ENCODE data around the gene ITGA1. TPM values are rescaled to one million over a fixed set of nuclear protein-coding genes. Genes with fewer than 3 reads are reported as not detected.

Gene ITGA1
- total RNA-seq (2021; fragmentation: NEBNext Ultra II Directional; extraction: Animal tissue kit (Norgen Biotek cat#: 25700)), result 6.6 and 9.0 TPM in 2 replicates
- 1.3 and 2.3 TPM in 2 replicates for polyA plus RNA-seq (2011; rRNA removed)
- polyA plus RNA-seq (2011; cell fraction: cytosol; rRNA removed), result 2.5 TPM
- polyA plus RNA-seq (2011; cell fraction: nucleus; rRNA removed), result 3.4 TPM
- 1.8 to 2.6 TPM (median 2.3 TPM) in 4 replicates for polyA plus RNA-seq (2012, experiment 1 of 2)
- 0.28 TPM for polyA plus RNA-seq (2012, experiment 2 of 2)
- polyA plus RNA-seq (2013, experiment 1 of 2), result 6.9 TPM
- 5.2 TPM for polyA plus RNA-seq (2013, experiment 2 of 2)
- 13.9 and 16.0 TPM in 2 replicates for polyA minus RNA-seq (2011; rRNA and poly(A)+ RNA removed)
- polyA minus RNA-seq (2011; cell fraction: cytosol; rRNA and poly(A)+ RNA removed), result 3.6 TPM
- 21.2 TPM for polyA minus RNA-seq (2011; cell fraction: nucleus; rRNA and poly(A)+ RNA removed)
- long read RNA-seq, experiment 1, partial matches to known transcripts, result 5 of 10 reads
- long read RNA-seq, experiment 1, other reads (novel, unspliced or antisense), result 5 of 10 reads
- long read RNA-seq, experiment 2, result 0 reads

GRCh38 chr5:52787600-52788504, at the start of gene ITGA1, which contains the start of gene PELO:
ITGA1 (plus strand) TSS chr5:52787916; CDS start chr5:52788354, 438 bp downstream.
PELO (plus strand) TSS chr5:52787916; CDS start chr5:52800395, 12,479 bp downstream.
- peak within 1 kb of the TSS; percentile 81 to 88 for H3K4me2 ChIP-seq (ENCODE audit: insufficient read depth in 1 of 2, low read depth in 2 of 2, low read length in 2 of 2)
- H4K20me1 ChIP-seq (replicated peaks in 1 of 2; ENCODE audit: control insufficient read depth in 1 of 2, insufficient read depth in 2 of 2, low read length in 2 of 2), result no peaks in the 10 kb centered on the region
- 0 out of 8 replicates have a peak, but pooled peaks cover 0 to 3% (median 0%) of the 10 kb centered on the region in 4 experiments for H3K36me3 ChIP-seq (ENCODE audit: control insufficient read depth in 2 of 4, insufficient read depth in 4 of 4, low read length in 3 of 4)
- ChIA-PET CTCF (ENCODE audit: partially characterized antibody) (interaction anchor here (0.7 to 5.1 kb wide), 20 partner anchors 9 to 130 kb away, joined by 3 to 39 read pairs (median 4); no protein-coding TSS in a partner anchor), POLR2A (ENCODE audit: partially characterized antibody) (interaction anchor here (0.7 to 1.7 kb wide), 3 partner anchors 9 to 29 kb away, joined by 3 to 29 read pairs (median 3); no protein-coding TSS in a partner anchor)
- peak within 1 kb of the TSS; percentile 42 to 89 (median 62) for H3K9ac ChIP-seq (replicated peaks in 1 of 4; ENCODE audit: extremely low read depth in 1 of 4, low read depth in 3 of 4, low read length in 3 of 4)
- no peak within 1 kb of the TSS for H3K56ac ChIP-seq (replicated peaks; ENCODE audit: insufficient read length, low read depth, low read length)
- peak within 1 kb of the TSS; percentile 70 to 96 (median 80) for H3K4me3 ChIP-seq (ENCODE audit: extremely low read depth in 1 of 4, insufficient read depth in 2 of 4, low read depth in 3 of 4, low read length in 4 of 4)
- no peak within 1 kb of the TSS for H3K23ac ChIP-seq (ENCODE audit: insufficient read length)
- no peaks in the 10 kb centered on the region for H3K79me1 ChIP-seq (ENCODE audit: low read depth, low read length)
- peak within 1 kb of the TSS; percentile 8 for H4K5ac ChIP-seq (ENCODE audit: insufficient read length, low read depth, low read length)
- peaks cover 0 to 2% (median 0%) of the 10 kb centered on the region in 4 experiments; a peak in 1 of 7 replicates for H3K4me1 ChIP-seq (replicated peaks in 1 of 4; ENCODE audit: control insufficient read depth in 3 of 4, insufficient read depth in 4 of 4, low read length in 3 of 4)
- peaks cover 10% of the 10 kb centered on the region; the same call in 1 of the 2 replicates for H3K23me2 ChIP-seq (ENCODE audit: low read depth, low read length)
- H3K14ac ChIP-seq (ENCODE audit: insufficient read length), result no peak within 1 kb of the TSS
- FAIRE-seq (no peak), DNase-seq (ENCODE audit: low read depth in 1 of 2, low spot score in 2 of 2) (peak; percentile 51 to 85)
- no peak within 1 kb of the TSS for H2BK120ac ChIP-seq (replicated peaks; ENCODE audit: low read depth, low read length)
- no peak within 1 kb of the TSS for H4K91ac ChIP-seq (replicated peaks; ENCODE audit: insufficient read length, low read length)
- 0 out of 4 replicates have a peak, but pooled peaks cover 0 to 6% of the 10 kb centered on the region in 2 experiments for H3K79me2 ChIP-seq (ENCODE audit: control insufficient read depth in 1 of 2, insufficient read depth in 2 of 2, low read length in 2 of 2)
- WGBS, 2 experiments (ENCODE audit: extremely low coverage in 1 of 2, insufficient coverage in 1 of 2, insufficient read length in 1 of 2, insufficient replicate concordance in 2 of 2, low coverage in 1 of 2, low lambda C conversion rate in 2 of 2, missing lambda C conversion rate in 1 of 2), result 3% methylated on average over 50 of the region's 61 CpGs; no CpG with 5 or more reads in 1 of the 2 experiments
- no peaks in the 10 kb centered on the region for H3K27me3 ChIP-seq (replicated peaks in 1 of 4; ENCODE audit: control insufficient read depth in 3 of 4, extremely low read depth in 1 of 4, insufficient read depth in 3 of 4, low read length in 3 of 4)
- no peak within 1 kb of the TSS for H3K27ac ChIP-seq (ENCODE audit: low read depth, low read length)
- H3K9me3 ChIP-seq (ENCODE audit: insufficient read depth in 2 of 2, low read depth in 1 of 2, low read length in 1 of 2), result no peaks in the 10 kb centered on the region
- H2AK5ac ChIP-seq (ENCODE audit: low read depth, low read length), result no peak within 1 kb of the TSS
- H3K18ac ChIP-seq (ENCODE audit: extremely low read depth, low read length), result peak within 1 kb of the TSS; percentile 72; the same call in 1 of the 2 replicates
- no peak within 1 kb of the TSS for H2BK20ac ChIP-seq (ENCODE audit: low read length)
- no peak within 1 kb of the TSS for H4K8ac ChIP-seq (ENCODE audit: extremely low read depth, insufficient read depth, low read length)
- peak within 1 kb of the TSS; percentile 67; the same call in 1 of the 2 replicates for H2BK5ac ChIP-seq (ENCODE audit: low read depth, low read length)
- H2AFZ ChIP-seq (ENCODE audit: low read length), result peak within 1 kb of the TSS; percentile 97
- H2BK15ac ChIP-seq (ENCODE audit: low read length), result no peak within 1 kb of the TSS
- H3K4ac ChIP-seq (replicated peaks; ENCODE audit: insufficient read length, low read depth, low read length), result no peak within 1 kb of the TSS
- peak within 1 kb of the TSS; percentile 55; the same call in 1 of the 2 replicates for H2BK12ac ChIP-seq (ENCODE audit: low read depth, low read length)
- peak; percentile 91 for TF ChIP-seq ASH2L (IDR thresholded peaks at IDR 0.05; ENCODE audit: low read length)
- peak; percentile 89 for TF ChIP-seq KDM4A (IDR thresholded peaks at IDR 0.05; ENCODE audit: low read depth, low read length, severe bottlenecking)
- peak; percentile 30; the same call in 1 of the 2 replicates for TF ChIP-seq SP4 (IDR thresholded peaks at IDR 0.05; ENCODE audit: low read length)
- TF ChIP-seq FOSL1 (IDR thresholded peaks at IDR 0.05; ENCODE audit: insufficient read depth, low read depth, low read length), result no peak
- no peak for TF ChIP-seq SIX5 (IDR thresholded peaks at IDR 0.05; ENCODE audit: low read depth, low read length)
- TF ChIP-seq SIN3A (conservative IDR thresholded peaks at IDR 0.05 in 1 of 2, IDR thresholded peaks at IDR 0.05 in 1 of 2; ENCODE audit: low read depth in 1 of 2, low read length in 2 of 2), result peak; percentile 59 to 76; a peak in 1 of 4 replicates
